Mesenchymal stem cell (in vitro differentiated cells and primary cell): ENCODE results near the gene FOXK1. TPM values are rescaled to one million over a fixed set of nuclear protein-coding genes. Genes with fewer than 3 reads are reported as not detected.

ENCODE experiments used
- small RNA-seq: library from polyadenylated mRNA; stranded (forward); fragments of <200 nt; extraction: miRNeasy Mini kit (QIAGEN cat#:217004); gene quantifications from one replicate; pipeline ENCODE3, GENCODE V24; 2013; ENCODE audit warnings: low read depth

The FOXK1 gene

Small RNAs within 50 kb of the gene (small RNA-seq; reads per million reads assigned to genes)
- gene MIR4656 = not detected
- gene RF00019 = not detected
